Ovary (tissue), 9 donors: ENCODE data around the gene BCL2L15. TPM values are rescaled to one million over a fixed set of nuclear protein-coding genes. Genes with fewer than 3 reads are reported as not detected.

Experiments
- DNase-seq, 5 donors: peaks; one replicate each; pipeline ENCODE4 v3.0.0-alpha.2; 2019 to 2020
- H3K27ac ChIP-seq, 2 donors: fragments of 200-600 bp; one replicate each; pipeline versions ENCODE4 v1.5.1 to v1.8.0; 2019 to 2022
- H3K27me3 ChIP-seq: fragments of 200-600 bp; one replicate; pipeline ENCODE4 v1.8.0; 2022
- H3K36me3 ChIP-seq: fragments of 200-600 bp; sonication (generic); one replicate; pipeline ENCODE4 v1.5.1; 2019
- H3K4me1 ChIP-seq: one replicate; pipeline ENCODE4 v1.8.1; 2013; ENCODE audit warnings: mild to moderate bottlenecking, moderate library complexity; ENCODE audit not compliant: insufficient read depth
- H3K4me3 ChIP-seq: fragments of 200-600 bp; sonication (generic); one replicate; pipeline ENCODE4 v1.5.1; 2017
- H3K9me3 ChIP-seq, 2 donors: fragments of 200-600 bp in 1 of 2; sonication (generic) in 1 of 2; one replicate each; pipeline versions ENCODE4 v1.5.1 to v1.8.1; 2013 to 2019; ENCODE audit warnings: mild to moderate bottlenecking in 1 of 2, moderate library complexity in 1 of 2
- CTCF ChIP-seq, 3 donors: fragments of 450-650 bp in 2 of 3; fragments of 200-600 bp in 1 of 3; IDR thresholded peaks; one replicate each; pipeline versions ENCODE4 v1.5.1 to v1.8.0; 2016 to 2022; ENCODE audit warnings: antibody characterized with exemption in 3 of 3, mild to moderate bottlenecking in 1 of 3
- EP300 ChIP-seq: sonication (generic); formaldehyde crosslinking; IDR thresholded peaks from one replicate; pipeline ENCODE4 v1.6.1; 2017; ENCODE audit warnings: antibody characterized with exemption
- POLR2A ChIP-seq: fragments of 450-650 bp; IDR thresholded peaks from one replicate; pipeline ENCODE4 v1.6.1; 2017; ENCODE audit warnings: antibody characterized with exemption, mild to moderate bottlenecking, moderate library complexity
- WGBS, 3 donors: extraction: QIAGEN DNeasy Blood & Tissue Kit in 1 of 3; methylation state at CpG; one replicate each; pipeline versions ENCODE4 v1.1.5 to v1.1.7; 2013 to 2017; 5-methylcytosine and 5-hydroxymethylcytosine counted together
- intact Hi-C, 4 donors: fragments of 100-400 bp; cut with DNase I; formaldehyde crosslinking; loops; one replicate each; pipeline versions ENCODE4 v1.11.0 to v1.15.1; 2022 to 2023
- polyA plus RNA-seq, 2 donors: library from polyadenylated mRNA; stranded (reverse); fragments of 200-250 nt in 1 of 2; fragments of 350-450 nt in 1 of 2; fragmentation: Illumina TruSeq in 1 of 2; extraction: RNeasy Lipid Tissue Mini Kit (QIAGEN cat#74804) in 1 of 2; gene quantifications; one replicate each; pipeline ENCODE4 v1.2.3, GENCODE V29; 2013 to 2014
- total RNA-seq, 7 donors: library from RNA; depleted of rRNA in 2 of 7; stranded (reverse); fragments of >200 nt in 2 of 7; fragmentation: NEBNext Ultra II Directional in 3 of 7; extraction: Animal tissue kit (Norgen Biotek cat#: 25700) in 3 of 7; gene quantifications; one replicate each; pipeline versions ENCODE4 v1.1.0 to v1.2.4, GENCODE V29; 2016 to 2023
- donor health status: DM: no; HTN: no; CAD: no; lungs with moderate emphysema.
- donor health status: DM: no; HTN: no; CAD: no.
- donor health status: Bipolar disorder and iron deficiency.
- donor health status: DM: yes; HTN: yes; CAD: no.
- donor health status: DM: no; HTN: no; CAD: no.
- donor health status: DM: yes; HTN: yes; CAD: no.

BCL2L15 gene
- total and polyA plus RNA-seq, 9 donors = 0.18 to 6.7 (median 0.68) TPM

- DNase-seq = no peak
- H3K27me3 ChIP-seq = no peaks in the 10 kb centered on the region
- H3K9me3 ChIP-seq = no peaks in the 10 kb centered on the region
- TF ChIP-seq EP300 (no peak), CTCF (IDR thresholded peaks at IDR 0.05) (no peak), POLR2A (no peak)
- 83 to 88% (median 86%) methylated on average over 8 of the region's 8 CpGs for WGBS, 3 donors
- H3K27ac ChIP-seq = no peak overlapping the region
- intact Hi-C loops = loop anchor here in 1 of 4 donors (10.0 kb wide), 1 partner anchor 51 kb away; no protein-coding TSS in a partner anchor
- H3K4me3 ChIP-seq = no peak overlapping the region
- H3K4me1 ChIP-seq = no peaks in the 10 kb centered on the region
- H3K36me3 ChIP-seq = no peaks in the 10 kb centered on the region
Observed at GRCh38 chr1:113895961-113896360, 8.6 kb upstream of the BCL2L15 start.

- no peak for TF ChIP-seq CTCF (IDR thresholded peaks at IDR 0.05)
- TF ChIP-seq POLR2A = no peak
- no peak for TF ChIP-seq EP300
- DNase-seq = no peak
- no peak overlapping the region for H3K27ac ChIP-seq
- no peaks in the 10 kb centered on the region for H3K4me1 ChIP-seq
- H3K27me3 ChIP-seq = no peaks in the 10 kb centered on the region
- no peaks in the 10 kb centered on the region for H3K36me3 ChIP-seq
- intact Hi-C loops = loop anchor here in 1 of 4 donors (10.0 kb wide), 1 partner anchor 50 kb away; no protein-coding TSS in a partner anchor
- no peak overlapping the region for H3K4me3 ChIP-seq
- 52 to 60% (median 54%) methylated on average over 6 of the region's 6 CpGs for WGBS, 3 donors
- H3K9me3 ChIP-seq = no peaks in the 10 kb centered on the region
Observed at GRCh38 chr1:113895098-113895497, 7.7 kb upstream of the BCL2L15 start.

- 79 to 90% (median 85%) methylated on average over 3 of the region's 3 CpGs for WGBS, 3 donors
- no peak overlapping the region for H3K27ac ChIP-seq
- H3K27me3 ChIP-seq = no peaks in the 10 kb centered on the region
- DNase-seq = no peak
- H3K9me3 ChIP-seq = no peaks in the 10 kb centered on the region
- intact Hi-C loops = loop anchor here in 1 of 4 donors (10.0 kb wide), 1 partner anchor 48 kb away; no protein-coding TSS in a partner anchor
- TF ChIP-seq POLR2A (no peak), EP300 (no peak), CTCF (IDR thresholded peaks at IDR 0.05) (no peak)
- no peaks in the 10 kb centered on the region for H3K36me3 ChIP-seq
- no peak overlapping the region for H3K4me3 ChIP-seq
- H3K4me1 ChIP-seq = no peaks in the 10 kb centered on the region
Observed at GRCh38 chr1:113893267-113893666, 5.9 kb upstream of the BCL2L15 start.

- Histone ChIP-seq H3K4me3 (no peak overlapping the region), H3K4me1 (no peaks in the 10 kb centered on the region), H3K27me3 (no peaks in the 10 kb centered on the region), H3K36me3 (no peaks in the 10 kb centered on the region), H3K9me3 (no peaks in the 10 kb centered on the region), H3K27ac (no peak overlapping the region)
- DNase-seq = no peak
- intact Hi-C loops = loop anchor here in 1 of 4 donors (10.0 kb wide), 1 partner anchor 47 kb away; no protein-coding TSS in a partner anchor
- WGBS, 3 donors = 88 to 94% (median 90%) methylated on average over 11 of the region's 11 CpGs
- TF ChIP-seq CTCF (IDR thresholded peaks at IDR 0.05) (no peak), POLR2A (no peak), EP300 (no peak)
Observed at GRCh38 chr1:113891631-113892220, 4.3 kb upstream of the BCL2L15 start.
